Hepatocyte (in vitro differentiated cells): ENCODE results near the gene EYS. TPM values are rescaled to one million over a fixed set of nuclear protein-coding genes. Genes with fewer than 3 reads are reported as not detected.

Experiments
- DNase-seq: peaks from one replicate; pipeline ENCODE4 v3.0.0-alpha.2; 2016; ENCODE audit warnings: low spot score
- H2AFZ ChIP-seq: fragments of 200-600 bp; sonication (generic); 2 replicates; pipeline ENCODE4 v1.6.0; 2016; ENCODE audit warnings: antibody characterized with exemption, mild to moderate bottlenecking
- H3K27ac ChIP-seq: fragments of 200-600 bp; sonication (generic); 2 replicates; pipeline ENCODE4 v1.5.1; 2016; ENCODE audit warnings: mild to moderate bottlenecking
- H3K27me3 ChIP-seq: fragments of 200-600 bp; sonication (generic); 2 replicates; pipeline ENCODE4 v1.6.1; 2016
- H3K36me3 ChIP-seq: fragments of 200-600 bp; sonication (generic); replicated peaks from 2 replicates; pipeline ENCODE4 v1.5.1; 2016; ENCODE audit warnings: low read depth; ENCODE audit not compliant: insufficient read depth
- H3K4me1 ChIP-seq: fragments of 200-600 bp; sonication (generic); 2 replicates; pipeline ENCODE4 v1.5.1; 2016; ENCODE audit warnings: mild to moderate bottlenecking, moderate library complexity; ENCODE audit not compliant: insufficient read depth
- H3K4me2 ChIP-seq: fragments of 200-600 bp; sonication (generic); 2 replicates; pipeline ENCODE4 v1.6.0; 2016
- H3K4me3 ChIP-seq: fragments of 200-600 bp; sonication (generic); 2 replicates; pipeline ENCODE4 v1.5.1; 2016; ENCODE audit warnings: mild to moderate bottlenecking
- H3K79me2 ChIP-seq: fragments of 200-600 bp; sonication (generic); 2 replicates; pipeline ENCODE4 v1.6.0; 2017; ENCODE audit warnings: mild to moderate bottlenecking
- H3K9me2 ChIP-seq: fragments of 200-600 bp; sonication (generic); replicated peaks from 2 replicates; pipeline ENCODE4 v1.6.0; 2017; ENCODE audit warnings: mild to moderate bottlenecking; ENCODE audit not compliant: insufficient read depth
- H3K9me3 ChIP-seq: fragments of 200-600 bp; sonication (generic); 2 replicates; pipeline ENCODE4 v1.5.1; 2016; ENCODE audit warnings: low read depth, mild to moderate bottlenecking
- H4K20me1 ChIP-seq: fragments of 200-600 bp; sonication (generic); 2 replicates; pipeline ENCODE4 v1.6.0; 2016; ENCODE audit warnings: mild to moderate bottlenecking; ENCODE audit not compliant: insufficient read depth, poor library complexity, severe bottlenecking
- CTCF ChIP-seq: fragments of 200-600 bp; sonication (generic); IDR thresholded peaks from 2 replicates; pipeline ENCODE4 v1.5.1; 2016; ENCODE audit warnings: antibody characterized with exemption, mild to moderate bottlenecking; ENCODE audit not compliant: poor library complexity
- EZH2 ChIP-seq: fragments of 200-600 bp; sonication (generic); IDR thresholded peaks from 2 replicates; pipeline ENCODE4 v1.6.1; 2016; ENCODE audit warnings: antibody characterized with exemption, mild to moderate bottlenecking, borderline replicate concordance
- EZH2phosphoT487 ChIP-seq: fragments of 200-600 bp; sonication (generic); IDR thresholded peaks from one replicate; pipeline ENCODE4 v1.6.1; 2018; ENCODE audit warnings: antibody characterized with exemption, mild to moderate bottlenecking, low read depth, moderate library complexity; ENCODE audit not compliant: unreplicated experiment, severe bottlenecking
- WGBS: methylation state at CpG from one replicate; pipeline ENCODE4 v1.1.6; 2016; ENCODE audit warnings: low lambda C conversion rate; ENCODE audit errors: missing lambda C conversion rate; 5-methylcytosine and 5-hydroxymethylcytosine counted together
- polyA plus RNA-seq: library from polyadenylated mRNA; unstranded; fragments of >200 nt; fragmentation: Nextera tagmentation; extraction: Ambion mirVana; gene quantifications from 2 replicates; pipeline ENCODE4 v1.2.1, GENCODE V29; 2016
- total RNA-seq: library from RNA; depleted of rRNA; stranded (reverse); fragments of >200 nt; gene quantifications from 2 replicates; pipeline ENCODE4 v1.2.3, GENCODE V29; 2014

Gene EYS
- total and polyA plus RNA-seq, 2 experiments from 2014 or later = 0.57 to 0.68 TPM

- no peaks in the 10 kb centered on the region for H3K4me1 ChIP-seq
- H3K36me3 ChIP-seq = no peaks in the 10 kb centered on the region
- H3K4me3 ChIP-seq = no peak overlapping the region
- H3K79me2 ChIP-seq = no peaks in the 10 kb centered on the region
- no peak for DNase-seq
- peak overlapping the region; percentile 31 for H3K4me2 ChIP-seq
- H2AFZ ChIP-seq = no peak overlapping the region
- H3K9me2 ChIP-seq = no peaks in the 10 kb centered on the region
- no peaks in the 10 kb centered on the region for H3K27me3 ChIP-seq
- H3K9me3 ChIP-seq = no peaks in the 10 kb centered on the region
- H3K27ac ChIP-seq = no peak overlapping the region
- no peaks in the 10 kb centered on the region for H4K20me1 ChIP-seq
- WGBS = 65% methylated on average over 4 of the region's 4 CpGs
- TF ChIP-seq CTCF = no peak
- no peak for TF ChIP-seq EZH2
- no peak for TF ChIP-seq EZH2phosphoT487
Measured at GRCh38 chr6:64122712-64123375, 1584.2 kb downstream of the EYS start.

- Histone ChIP-seq H3K4me1 (no peaks in the 10 kb centered on the region), H3K36me3 (no peaks in the 10 kb centered on the region), H2AFZ (no peak overlapping the region), H3K9me2 (no peaks in the 10 kb centered on the region), H3K9me3 (no peaks in the 10 kb centered on the region), H3K4me2 (no peak overlapping the region), H3K79me2 (no peaks in the 10 kb centered on the region), H3K27me3 (no peaks in the 10 kb centered on the region), H3K4me3 (no peak overlapping the region), H3K27ac (no peak overlapping the region), H4K20me1 (no peaks in the 10 kb centered on the region)
- 92% methylated on average over 3 of the region's 3 CpGs for WGBS
- TF ChIP-seq EZH2phosphoT487 = no peak
- no peak for TF ChIP-seq CTCF
- TF ChIP-seq EZH2 = no peak
- no peak for DNase-seq
Measured at GRCh38 chr6:64121011-64121565, 1585.9 kb downstream of the EYS start.

- Histone ChIP-seq H3K27ac (no peak overlapping the region), H3K27me3 (no peaks in the 10 kb centered on the region), H3K4me2 (no peak overlapping the region), H3K36me3 (no peaks in the 10 kb centered on the region), H3K9me2 (no peaks in the 10 kb centered on the region), H3K4me1 (no peaks in the 10 kb centered on the region), H3K9me3 (no peaks in the 10 kb centered on the region), H3K79me2 (no peaks in the 10 kb centered on the region), H3K4me3 (no peak overlapping the region), H4K20me1 (no peaks in the 10 kb centered on the region), H2AFZ (no peak overlapping the region)
- WGBS = 82% methylated on average over 3 of the region's 3 CpGs
- DNase-seq = no peak
- no peak for TF ChIP-seq CTCF
- TF ChIP-seq EZH2phosphoT487 = no peak
- TF ChIP-seq EZH2 = no peak
Measured at GRCh38 chr6:64113704-64114103, 1593.3 kb downstream of the EYS start.

- no peak overlapping the region for H3K4me3 ChIP-seq
- H3K9me2 ChIP-seq = no peaks in the 10 kb centered on the region
- no peak overlapping the region for H3K27ac ChIP-seq
- no peak overlapping the region for H3K4me2 ChIP-seq
- no peak for TF ChIP-seq CTCF
- no peak for TF ChIP-seq EZH2
- no peak for TF ChIP-seq EZH2phosphoT487
- H2AFZ ChIP-seq = no peak overlapping the region
- no peaks in the 10 kb centered on the region for H4K20me1 ChIP-seq
- no peaks in the 10 kb centered on the region for H3K9me3 ChIP-seq
- no peaks in the 10 kb centered on the region for H3K36me3 ChIP-seq
- no peaks in the 10 kb centered on the region for H3K4me1 ChIP-seq
- no peaks in the 10 kb centered on the region for H3K27me3 ChIP-seq
- DNase-seq = no peak
- H3K79me2 ChIP-seq = no peaks in the 10 kb centered on the region
Measured at GRCh38 chr6:64104051-64104450, 1603.0 kb downstream of the EYS start.
